OCI-LY1 (cell line): ENCODE results near the gene RLBP1.

Experiments
- H2AFZ ChIP-seq: fragments of 200-600 bp; sonication (generic), shearing (Covaris generic); 2 replicates; pipeline ENCODE4 v1.6.0; 2014; ENCODE audit warnings: antibody characterized with exemption, mild to moderate bottlenecking, low read length
- H3F3A ChIP-seq: fragments of 200-600 bp; sonication (generic), shearing (Covaris generic); 2 replicates; pipeline ENCODE4 v1.6.0; 2014; ENCODE audit warnings: mild to moderate bottlenecking, antibody characterized with exemption, low read length, moderate library complexity; ENCODE audit not compliant: insufficient read depth
- H3K27ac ChIP-seq: fragments of 200-600 bp; sonication (generic); 2 replicates; pipeline ENCODE4 v1.5.1; 2014; ENCODE audit warnings: low read length, mixed run types, mild to moderate bottlenecking, low read depth; ENCODE audit not compliant: poor library complexity, severe bottlenecking
- H3K27me3 ChIP-seq: fragments of 200-600 bp; sonication (generic); 2 replicates; pipeline ENCODE4 v1.6.0; 2014; ENCODE audit warnings: antibody characterized with exemption, mild to moderate bottlenecking, low read length, moderate library complexity; ENCODE audit not compliant: insufficient read depth
- H3K36me3 ChIP-seq: fragments of 200-600 bp; sonication (generic); 2 replicates; pipeline ENCODE4 v1.6.1; 2014; ENCODE audit warnings: mild to moderate bottlenecking, antibody characterized with exemption, low read length, moderate library complexity, mixed read lengths; ENCODE audit not compliant: insufficient read depth
- H3K4me1 ChIP-seq: fragments of 200-600 bp; sonication (generic); 2 replicates; pipeline ENCODE4 v1.5.1; 2014; ENCODE audit warnings: mild to moderate bottlenecking, low read length, moderate library complexity; ENCODE audit not compliant: insufficient read depth, severe bottlenecking
- H3K4me2 ChIP-seq: fragments of 200-600 bp; sonication (generic), shearing (Covaris generic); 2 replicates; pipeline ENCODE4 v1.6.1; 2014; ENCODE audit warnings: low read length
- H3K4me3 ChIP-seq: fragments of 200-600 bp; sonication (generic); 2 replicates; pipeline ENCODE4 v1.5.1; 2014; ENCODE audit warnings: low read length, low read depth, mild to moderate bottlenecking, mixed read lengths; ENCODE audit not compliant: poor library complexity, severe bottlenecking
- H3K79me2 ChIP-seq: fragments of 200-600 bp; shearing (Covaris generic); 2 replicates; pipeline ENCODE4 v1.6.1; 2016; ENCODE audit warnings: mixed run types, low read length, mixed read lengths; ENCODE audit not compliant: insufficient read depth
- H3K9ac ChIP-seq: fragments of 200-600 bp; sonication (generic), shearing (Covaris generic); 2 replicates; pipeline ENCODE4 v1.6.1; 2014; ENCODE audit warnings: mild to moderate bottlenecking, low read length, mixed read lengths
- H3K9me2 ChIP-seq: fragments of 200-600 bp; sonication (generic), shearing (Covaris generic); 2 replicates; pipeline ENCODE4 v1.6.1; 2014; ENCODE audit warnings: low read depth, mild to moderate bottlenecking, low read length, mixed read lengths
- H3K9me3 ChIP-seq: fragments of 200-600 bp; shearing (Covaris generic); 2 replicates; pipeline ENCODE4 v1.6.1; 2014; ENCODE audit warnings: low read length, mixed read lengths
- H4K20me1 ChIP-seq: fragments of 200-600 bp; sonication (generic), shearing (Covaris generic); 2 replicates; pipeline ENCODE4 v1.6.0; 2016; ENCODE audit warnings: mild to moderate bottlenecking, low read length; ENCODE audit not compliant: insufficient read depth
- CTCF ChIP-seq: fragments of 200-600 bp; sonication (generic), shearing (Covaris generic); IDR thresholded peaks from 2 replicates; pipeline ENCODE4 v1.5.1; 2017; ENCODE audit warnings: mild to moderate bottlenecking, antibody characterized with exemption, low read length, moderate library complexity, mixed read lengths
- EZH2 ChIP-seq: fragments of 200-600 bp; sonication (generic), shearing (Covaris generic); IDR thresholded peaks from 2 replicates; pipeline ENCODE4 v1.8.0; 2017; ENCODE audit warnings: borderline replicate concordance, mixed run types, mild to moderate bottlenecking, antibody characterized with exemption, low read length, moderate library complexity, mixed read lengths

RLBP1 gene

GRCh38 chr15:89217686-89218376, 3.5 kb downstream of the RLBP1 start:
- Histone ChIP-seq H4K20me1 (no peaks in the 10 kb centered on the region), H3K9me3 (no peaks in the 10 kb centered on the region), H3K9ac (no peak overlapping the region), H3K4me2 (no peak overlapping the region), H3K27me3 (no peaks in the 10 kb centered on the region), H3F3A (no peaks in the 10 kb centered on the region), H3K4me3 (no peak overlapping the region), H3K4me1 (no peaks in the 10 kb centered on the region), H3K36me3 (no peaks in the 10 kb centered on the region), H2AFZ (no peak overlapping the region), H3K9me2 (no peaks in the 10 kb centered on the region), H3K79me2 (no peaks in the 10 kb centered on the region), H3K27ac (no peak overlapping the region)
- no peak for TF ChIP-seq CTCF
- no peak for TF ChIP-seq EZH2

GRCh38 chr15:89217031-89217430, 4.3 kb downstream of the RLBP1 start:
- no peak overlapping the region for H3K4me3 ChIP-seq
- H3K79me2 ChIP-seq: no peaks in the 10 kb centered on the region
- H2AFZ ChIP-seq: no peak overlapping the region
- no peaks in the 10 kb centered on the region for H3F3A ChIP-seq
- no peak overlapping the region for H3K9ac ChIP-seq
- H3K4me2 ChIP-seq: no peak overlapping the region
- no peaks in the 10 kb centered on the region for H3K9me2 ChIP-seq
- H3K9me3 ChIP-seq: no peaks in the 10 kb centered on the region
- H4K20me1 ChIP-seq: no peaks in the 10 kb centered on the region
- H3K27me3 ChIP-seq: no peaks in the 10 kb centered on the region
- H3K4me1 ChIP-seq: no peaks in the 10 kb centered on the region
- no peak overlapping the region for H3K27ac ChIP-seq
- H3K36me3 ChIP-seq: no peaks in the 10 kb centered on the region
- TF ChIP-seq CTCF: no peak
- TF ChIP-seq EZH2: no peak

- Histone ChIP-seq H2AFZ (no peak overlapping the region), H3K79me2 (no peaks in the 10 kb centered on the region), H3K27me3 (no peaks in the 10 kb centered on the region; the same call in 1 of the 2 replicates), H3K9ac (no peak overlapping the region), H3F3A (no peaks in the 10 kb centered on the region), H3K9me2 (no peaks in the 10 kb centered on the region), H3K36me3 (no peaks in the 10 kb centered on the region), H3K4me1 (no peaks in the 10 kb centered on the region), H3K4me3 (no peak overlapping the region), H4K20me1 (no peaks in the 10 kb centered on the region), H3K27ac (no peak overlapping the region), H3K9me3 (no peaks in the 10 kb centered on the region), H3K4me2 (no peak overlapping the region)
- no peak for TF ChIP-seq CTCF
Measured at GRCh38 chr15:89215627-89216026, 5.8 kb downstream of the RLBP1 start.
